HG03064 (cell line): ENCODE measurements around the gene EHD1.

Experiments used
- ATAC-seq: cut with Tn5 transposase; IDR thresholded peaks from one replicate; pipeline ENCODE4 v1.9.1; 2021; ENCODE audit warnings: low read depth; ENCODE audit not compliant: unreplicated experiment

EHD1 gene

GRCh38 chr11:64878494-64879243 is at the start of gene EHD1:
Gene EHD1, minus strand, starts transcription at chr11:64878621. Its CDS starts 157 bp downstream, at chr11:64878464.
- ATAC-seq, result peak; percentile 52

DNA sequence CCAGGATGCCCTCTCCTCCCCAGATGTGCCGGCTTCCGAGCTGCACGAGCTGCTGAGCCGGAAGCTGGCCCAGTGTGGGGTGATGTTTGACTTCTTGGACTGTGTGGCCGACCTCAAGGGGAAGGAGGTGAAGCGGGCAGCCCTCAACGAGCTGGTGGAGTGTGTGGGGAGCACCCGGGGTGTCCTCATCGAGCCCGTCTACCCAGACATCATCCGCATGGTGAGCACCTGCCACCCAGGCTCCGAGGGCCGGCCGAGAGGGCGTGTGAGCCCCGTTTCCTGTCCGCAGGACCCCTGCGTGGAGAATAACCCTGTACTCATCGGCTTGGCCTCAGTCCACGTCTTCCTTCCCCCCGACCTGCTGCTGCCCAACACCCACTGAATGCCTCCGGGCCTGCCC is 48.3 kb upstream of the EHD1 start:
- ATAC-seq, result no peak

DNA sequence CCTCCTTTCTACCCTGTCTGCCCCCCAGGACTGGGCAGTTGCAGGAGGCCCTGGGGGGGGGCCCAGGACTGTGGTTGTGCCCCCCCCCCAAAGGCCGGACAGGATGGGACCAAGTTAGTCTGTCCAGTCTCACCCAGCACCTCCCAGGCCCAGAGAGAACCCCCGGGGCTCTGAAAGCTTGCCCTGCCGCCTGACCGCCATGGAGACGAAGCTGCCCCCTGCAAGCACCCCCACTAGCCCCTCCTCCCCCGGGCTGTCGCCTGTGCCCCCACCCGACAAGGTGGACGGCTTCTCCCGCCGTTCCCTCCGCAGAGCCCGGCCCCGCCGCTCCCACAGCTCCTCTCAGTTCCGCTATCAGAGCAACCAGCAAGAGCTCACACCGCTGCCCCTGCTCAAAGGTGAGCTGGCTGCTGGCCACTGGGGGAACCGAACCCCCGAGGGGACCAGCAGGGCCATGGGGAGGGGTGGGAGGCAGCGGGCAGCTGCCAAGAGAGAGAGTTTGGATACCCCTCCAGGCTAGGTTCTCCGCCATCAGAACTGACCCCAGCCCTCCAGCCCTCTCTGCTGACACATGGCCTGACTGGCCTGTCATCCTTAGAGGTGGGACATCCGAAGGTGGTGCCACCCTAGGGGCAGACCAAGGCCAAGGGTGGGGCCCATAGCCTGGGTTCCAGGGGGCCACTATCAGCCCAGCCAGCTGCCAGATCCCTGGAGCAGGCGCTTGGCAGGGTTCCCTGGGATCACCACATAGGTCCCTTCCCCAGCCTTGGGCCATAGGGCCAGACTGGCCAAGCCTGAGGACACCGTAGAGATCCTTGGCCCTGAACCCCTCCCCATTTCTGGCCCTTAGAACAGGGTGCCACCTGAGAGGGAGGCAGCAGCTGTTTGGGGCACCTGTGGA is 47.4 kb upstream of the EHD1 start:
- no peak for ATAC-seq

DNA sequence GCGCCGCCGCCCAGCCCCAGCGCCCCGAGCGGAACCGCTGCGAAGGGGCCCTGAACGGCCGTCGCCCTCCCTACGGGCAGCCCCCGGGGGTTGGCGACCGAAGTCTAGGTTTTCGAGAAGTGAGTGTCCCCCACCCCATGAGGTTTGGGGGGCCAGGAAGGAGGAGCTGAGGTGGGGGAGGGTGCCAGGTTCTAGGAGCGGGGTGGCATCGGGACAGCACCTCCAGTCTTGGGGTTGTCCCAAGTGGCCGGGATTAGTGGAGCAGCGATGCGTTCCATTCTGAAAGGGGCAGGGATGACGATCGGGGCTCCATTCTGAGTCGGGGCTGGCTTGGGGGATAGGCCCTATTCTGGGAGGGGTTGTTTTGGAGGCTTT is 46.5 kb upstream of the EHD1 start:
- peak; percentile 16 for ATAC-seq

DNA sequence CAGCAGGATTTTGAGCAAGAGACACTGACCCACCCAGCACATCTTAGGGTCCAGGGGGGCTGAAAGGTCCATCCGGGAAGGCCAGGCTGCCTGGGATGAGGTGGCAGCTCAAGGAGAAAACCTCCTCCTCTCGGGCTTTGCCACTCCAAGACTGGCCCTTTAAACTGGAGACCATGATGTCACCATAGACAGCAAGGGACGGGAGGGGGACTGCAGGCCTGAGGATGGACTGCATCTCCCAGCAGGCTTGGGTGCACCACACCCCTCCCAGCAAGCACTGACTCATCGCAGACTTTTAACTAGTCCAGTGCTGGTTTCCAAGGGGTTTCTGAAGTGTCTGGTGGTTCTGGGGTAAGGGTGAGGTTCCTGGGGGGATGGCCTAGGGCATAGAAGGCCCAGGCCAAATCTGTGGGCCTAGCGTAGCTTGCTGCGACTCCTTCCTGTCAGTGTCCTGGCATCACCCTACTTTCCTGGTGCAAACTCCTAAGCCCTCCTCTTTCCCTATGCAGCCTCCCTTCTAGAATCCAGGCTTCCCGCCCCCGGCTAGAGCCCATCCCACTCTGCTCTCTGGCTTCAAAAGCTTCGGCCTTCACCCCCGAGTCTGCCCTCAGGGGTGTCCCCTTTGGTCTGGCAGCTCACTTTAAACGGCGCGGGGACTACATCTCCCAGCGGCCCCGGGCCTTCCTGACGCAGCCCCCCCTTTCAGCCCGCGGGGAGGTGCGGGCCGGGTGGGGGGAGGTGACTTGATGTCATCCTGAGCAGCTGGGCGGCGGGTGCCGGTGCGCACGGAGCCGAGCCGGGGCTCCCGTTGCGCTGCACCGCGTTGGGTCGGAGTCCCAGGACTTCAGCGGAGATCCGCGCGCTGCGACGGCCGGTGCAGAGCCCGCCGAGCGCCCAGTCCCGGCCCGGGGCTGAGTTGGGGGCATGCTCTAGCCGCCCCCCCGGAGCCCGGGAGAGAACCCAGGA is 45.8 kb upstream of the EHD1 start, which contains the start of gene PPP2R5B:
Gene PPP2R5B, plus strand, starts transcription at position 746 of the 966 bp plus-strand sequence. CDS start 1,046 bp downstream, outside the sequence.
- peak; percentile 79 for ATAC-seq

- ATAC-seq, result no peak
These were observed 44.8 kb upstream of the EHD1 start for GRCh38 chr11:64923151-64923661.

- ATAC-seq, result no peak
These were observed 43.0 kb upstream of the EHD1 start for GRCh38 chr11:64921384-64921783.

DNA sequence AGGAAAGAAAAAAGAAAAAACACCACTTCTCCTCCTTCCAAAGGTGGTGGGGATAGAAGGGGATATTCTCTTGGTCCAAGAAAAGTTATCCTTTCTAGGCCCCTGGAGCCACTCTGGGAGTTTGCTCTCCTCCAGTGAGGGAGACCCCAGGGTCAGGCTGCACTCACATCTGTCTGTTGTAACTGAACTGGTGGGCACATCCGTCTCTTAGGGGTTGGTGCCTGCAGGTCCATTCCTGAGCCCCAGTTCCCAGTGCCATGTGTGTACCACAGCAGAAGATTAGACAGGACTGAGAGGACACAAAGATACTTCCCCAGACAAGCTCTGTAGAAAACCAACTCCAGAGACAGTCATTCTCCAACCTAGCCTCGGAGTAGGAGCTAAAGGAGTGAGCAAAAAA is 41.7 kb upstream of the EHD1 start:
- no peak for ATAC-seq

GRCh38 chr11:64919627-64920026 is 41.2 kb upstream of the EHD1 start:
- no peak for ATAC-seq

GRCh38 chr11:64918017-64918416 is 39.6 kb upstream of the EHD1 start:
- ATAC-seq, result no peak

DNA sequence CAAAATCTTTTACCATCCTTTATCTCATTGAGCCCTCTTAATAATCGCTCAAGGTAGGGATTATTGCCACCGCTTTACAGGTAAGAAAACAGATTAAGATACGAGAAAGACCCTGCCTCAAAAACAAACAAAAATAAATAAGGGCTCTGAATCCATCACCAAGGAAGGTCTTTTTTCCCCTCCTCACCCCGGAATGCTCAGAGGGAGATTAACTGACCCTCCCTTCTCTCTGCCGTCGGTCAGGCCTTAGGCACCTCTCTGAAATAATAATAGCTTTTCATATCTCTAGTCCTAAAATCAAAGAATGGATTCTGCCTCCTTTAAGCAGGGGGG is 39.2 kb upstream of the EHD1 start:
- no peak for ATAC-seq

GRCh38 chr11:64916775-64917662 is 38.6 kb upstream of the EHD1 start, which contains the start of gene ATG2A:
Gene ATG2A, minus strand, starts transcription at chr11:64917209. Its CDS starts 74 bp downstream, at chr11:64917135.
- ATAC-seq, result peak; percentile 91

DNA sequence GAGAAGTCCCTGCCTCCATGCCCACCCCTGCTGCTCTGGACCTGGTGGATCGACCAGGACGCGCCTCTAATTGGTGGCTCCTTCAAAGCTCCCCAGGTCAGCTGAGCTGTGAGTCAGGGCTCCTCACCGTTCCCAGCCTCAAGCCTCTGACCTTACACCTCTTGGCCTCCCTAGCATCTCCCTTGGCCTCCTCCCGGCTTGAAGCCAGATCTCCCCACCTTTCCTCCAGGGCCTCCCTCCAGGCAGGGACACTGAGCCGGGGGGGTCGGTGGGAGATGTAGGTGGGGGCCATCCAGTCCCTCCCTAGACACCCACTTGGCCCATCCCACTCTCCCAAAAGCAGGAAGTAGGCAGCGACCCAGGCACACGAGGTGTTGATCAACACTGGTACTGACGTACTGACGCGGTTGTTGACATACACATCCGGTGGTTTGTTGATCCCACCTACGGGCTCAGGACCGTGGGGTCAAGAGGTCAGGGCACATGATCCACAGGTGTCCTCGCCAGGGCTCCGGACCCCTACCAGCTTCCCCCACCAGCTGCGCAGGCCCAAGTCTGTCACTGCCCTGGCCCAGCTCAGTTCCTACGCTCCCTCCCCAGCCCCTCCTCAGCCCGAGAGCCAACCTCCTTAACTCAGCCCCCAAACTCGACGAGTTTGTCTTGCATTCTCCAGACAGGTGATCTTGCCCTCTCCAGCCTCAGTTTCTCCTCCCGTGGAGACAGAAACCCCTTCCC is 37.8 kb upstream of the EHD1 start:
- no peak for ATAC-seq

GRCh38 chr11:64915376-64915887 is 37.0 kb upstream of the EHD1 start:
- ATAC-seq, result no peak

DNA sequence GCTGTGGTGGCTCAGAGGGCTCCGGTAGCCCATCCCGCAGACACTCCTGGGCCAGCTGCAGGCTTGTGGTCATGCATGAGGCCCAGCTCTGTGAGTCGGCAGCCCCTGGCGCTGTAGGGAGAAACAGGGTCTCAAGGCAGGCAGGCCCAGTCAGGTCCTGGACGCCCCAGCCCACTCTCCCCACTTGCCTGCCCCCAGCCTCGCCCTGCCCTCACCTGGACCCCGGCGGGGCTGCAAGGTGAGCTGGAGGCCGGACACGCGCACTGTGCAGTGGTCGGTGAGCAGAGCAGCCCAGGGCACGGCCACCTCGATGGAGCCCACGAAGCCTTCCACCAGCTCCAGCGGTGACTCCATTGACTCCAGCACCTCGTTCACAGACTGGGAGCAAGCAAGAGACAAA is 35.7 kb upstream of the EHD1 start:
- no peak for ATAC-seq

DNA sequence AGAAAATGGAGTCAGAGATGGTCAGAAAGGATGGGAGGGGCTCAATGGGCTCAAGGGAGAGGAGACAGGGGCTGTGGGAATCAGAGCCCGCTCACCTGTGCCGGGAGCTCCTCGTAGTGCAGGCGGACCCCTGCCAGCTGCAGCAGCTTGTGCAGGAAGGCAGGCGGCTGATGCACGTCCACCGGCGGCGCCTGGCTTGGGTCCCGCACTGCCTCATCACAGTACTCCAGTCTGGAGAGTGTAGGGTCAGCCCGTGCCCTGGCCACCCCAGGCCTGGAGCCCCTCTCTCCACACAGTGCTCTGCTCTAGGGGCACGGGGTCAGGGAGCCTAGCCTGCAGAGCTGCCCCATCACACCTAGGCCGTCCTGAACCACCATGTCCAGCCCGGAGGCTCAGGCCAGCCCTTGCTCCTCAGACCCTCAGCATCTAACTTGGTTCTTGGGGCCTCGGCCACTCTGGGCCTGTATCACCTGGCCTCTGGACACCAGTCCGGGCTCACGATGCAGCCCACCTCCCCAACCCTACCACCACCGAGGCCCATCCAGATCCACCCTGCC is 34.8 kb upstream of the EHD1 start:
- ATAC-seq, result no peak

DNA sequence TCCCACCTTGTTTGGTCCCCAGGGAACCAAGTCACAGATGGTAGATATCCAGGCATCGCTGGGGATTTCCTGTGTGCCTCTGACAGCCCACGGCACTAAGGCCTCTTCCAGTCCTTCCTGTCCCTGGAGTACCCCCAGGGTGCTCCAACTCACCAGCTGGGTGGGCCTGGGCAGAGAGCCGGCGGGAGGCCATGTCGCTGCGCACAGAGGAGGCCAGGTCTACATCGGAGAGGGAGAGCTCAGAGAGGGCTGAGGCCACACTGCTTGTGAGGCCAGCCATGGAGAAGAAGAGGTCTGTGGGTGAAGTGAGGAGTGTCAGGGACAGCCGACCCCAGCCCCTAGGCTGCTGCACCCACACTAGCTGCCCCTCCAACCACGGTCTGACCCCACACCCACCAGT is 33.3 kb upstream of the EHD1 start:
- ATAC-seq, result no peak

DNA sequence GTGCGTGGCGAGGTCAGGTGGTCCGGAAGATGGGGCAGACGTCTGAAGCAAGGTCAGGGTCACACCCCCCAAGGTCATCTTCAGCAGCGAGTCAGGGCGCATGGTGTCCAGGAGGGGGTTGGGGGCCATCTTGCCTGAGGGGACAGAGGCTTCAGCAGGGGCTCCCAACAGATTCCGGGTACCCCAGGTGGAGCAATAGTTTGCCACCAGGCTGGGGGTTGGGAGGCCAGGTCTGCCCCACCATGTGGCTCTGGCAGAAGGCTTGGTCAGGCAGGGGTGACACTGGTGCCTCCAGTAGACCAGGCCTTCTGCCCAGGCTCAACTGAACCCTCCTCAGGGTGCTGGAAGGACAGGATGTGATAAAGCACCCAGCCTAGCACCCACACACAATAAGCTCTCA is 32.7 kb upstream of the EHD1 start:
- ATAC-seq, result no peak
